Endothelial cell (in vitro differentiated cells): ENCODE data around the gene TTC34. TPM values are rescaled to one million over a fixed set of nuclear protein-coding genes. Genes with fewer than 3 reads are reported as not detected.

Experiments used
- DNase-seq: peaks from one replicate; pipeline ENCODE4 v3.0.0; 2021; ENCODE audit warnings: low spot score
- H3K27ac Mint-ChIP-seq: one replicate; pipeline ENCODE4 v1.8.0; 2021; ENCODE audit warnings: mixed read lengths, inconsistent platforms; ENCODE audit not compliant: unreplicated experiment
- H3K27me3 Mint-ChIP-seq: one replicate; pipeline ENCODE4 v1.8.0; 2021; ENCODE audit warnings: mild to moderate bottlenecking, moderate library complexity, mixed read lengths, inconsistent platforms; ENCODE audit not compliant: unreplicated experiment
- H3K36me3 Mint-ChIP-seq: one replicate; pipeline ENCODE4 v1.8.0; 2021; ENCODE audit warnings: mild to moderate bottlenecking, low read depth, mixed read lengths, inconsistent platforms; ENCODE audit not compliant: unreplicated experiment
- H3K4me1 Mint-ChIP-seq: one replicate; pipeline ENCODE4 v1.8.0; 2021; ENCODE audit warnings: mild to moderate bottlenecking, mixed read lengths, inconsistent platforms; ENCODE audit not compliant: unreplicated experiment
- H3K4me3 Mint-ChIP-seq: one replicate; pipeline ENCODE4 v1.8.0; 2021; ENCODE audit warnings: mild to moderate bottlenecking, mixed read lengths, inconsistent platforms; ENCODE audit not compliant: unreplicated experiment
- H3K9me3 Mint-ChIP-seq: one replicate; pipeline ENCODE4 v1.8.0; 2021; ENCODE audit warnings: mixed read lengths, inconsistent platforms; ENCODE audit not compliant: unreplicated experiment
- total RNA-seq: library from RNA; stranded (reverse); fragmentation: NEBNext Ultra II Directional; extraction: Animal tissue kit (Norgen Biotek cat#: 25700); gene quantifications from one replicate; pipeline ENCODE4 v1.2.1, GENCODE V29; 2021; ENCODE audit not compliant: unreplicated experiment
- TF ChIP-seq, protein P1 (sequence below): fragments of 200-600 bp; sonication (generic); IDR thresholded peaks from one replicate; pipeline ENCODE4 v1.5.0; 2021; ENCODE audit warnings: antibody characterized with exemption; ENCODE audit not compliant: unreplicated experiment

The TTC34 gene
- total RNA-seq, 1 donor from 2014 or later, result 0.82 TPM

DNA sequence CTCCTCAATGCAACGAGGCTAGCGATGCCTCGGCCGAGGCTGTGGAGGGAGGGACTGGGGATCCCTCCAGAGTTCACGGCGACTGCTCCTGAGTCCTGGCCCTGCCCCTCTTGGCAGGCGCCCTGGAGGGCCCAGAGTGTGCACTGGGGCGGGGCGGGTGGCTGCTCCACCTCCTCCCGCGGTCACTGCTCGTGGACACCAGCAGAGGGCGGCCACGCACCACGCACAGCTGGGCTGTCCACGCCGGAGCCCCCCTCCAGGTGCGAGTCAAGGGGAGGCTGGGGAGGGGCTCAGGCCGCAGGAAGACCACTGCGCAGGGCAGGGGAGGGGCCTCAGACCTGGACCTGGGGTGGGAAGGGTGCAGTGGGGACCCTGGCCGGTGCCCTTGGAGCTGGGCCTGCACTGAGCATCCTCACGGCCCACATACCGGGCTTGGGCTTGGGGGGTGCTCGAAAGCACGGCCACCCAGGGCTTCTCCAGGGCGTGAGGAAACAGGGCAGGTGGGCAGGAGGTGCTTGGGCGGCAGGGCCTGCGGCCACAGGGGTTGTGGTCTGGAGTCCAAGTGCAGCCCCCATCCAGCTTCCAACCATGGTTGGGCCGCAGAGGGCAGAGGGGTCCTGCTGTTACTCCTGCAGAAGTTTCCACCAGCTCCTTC lies 20.6 kb upstream of the TTC34 start:
- DNase-seq, result peak; percentile 62
- Mint-ChIP-seq H3K36me3 (peaks cover 8% of the 10 kb centered on the region), H3K4me1 (no peaks in the 10 kb centered on the region), H3K9me3 (peaks cover 10% of the 10 kb centered on the region), H3K27ac (no peak overlapping the region), H3K27me3 (peaks cover 13% of the 10 kb centered on the region), H3K4me3 (no peak overlapping the region)
- TF ChIP-seq, protein P1, sequence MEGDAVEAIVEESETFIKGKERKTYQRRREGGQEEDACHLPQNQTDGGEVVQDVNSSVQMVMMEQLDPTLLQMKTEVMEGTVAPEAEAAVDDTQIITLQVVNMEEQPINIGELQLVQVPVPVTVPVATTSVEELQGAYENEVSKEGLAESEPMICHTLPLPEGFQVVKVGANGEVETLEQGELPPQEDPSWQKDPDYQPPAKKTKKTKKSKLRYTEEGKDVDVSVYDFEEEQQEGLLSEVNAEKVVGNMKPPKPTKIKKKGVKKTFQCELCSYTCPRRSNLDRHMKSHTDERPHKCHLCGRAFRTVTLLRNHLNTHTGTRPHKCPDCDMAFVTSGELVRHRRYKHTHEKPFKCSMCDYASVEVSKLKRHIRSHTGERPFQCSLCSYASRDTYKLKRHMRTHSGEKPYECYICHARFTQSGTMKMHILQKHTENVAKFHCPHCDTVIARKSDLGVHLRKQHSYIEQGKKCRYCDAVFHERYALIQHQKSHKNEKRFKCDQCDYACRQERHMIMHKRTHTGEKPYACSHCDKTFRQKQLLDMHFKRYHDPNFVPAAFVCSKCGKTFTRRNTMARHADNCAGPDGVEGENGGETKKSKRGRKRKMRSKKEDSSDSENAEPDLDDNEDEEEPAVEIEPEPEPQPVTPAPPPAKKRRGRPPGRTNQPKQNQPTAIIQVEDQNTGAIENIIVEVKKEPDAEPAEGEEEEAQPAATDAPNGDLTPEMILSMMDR, result peak; percentile 58

DNA sequence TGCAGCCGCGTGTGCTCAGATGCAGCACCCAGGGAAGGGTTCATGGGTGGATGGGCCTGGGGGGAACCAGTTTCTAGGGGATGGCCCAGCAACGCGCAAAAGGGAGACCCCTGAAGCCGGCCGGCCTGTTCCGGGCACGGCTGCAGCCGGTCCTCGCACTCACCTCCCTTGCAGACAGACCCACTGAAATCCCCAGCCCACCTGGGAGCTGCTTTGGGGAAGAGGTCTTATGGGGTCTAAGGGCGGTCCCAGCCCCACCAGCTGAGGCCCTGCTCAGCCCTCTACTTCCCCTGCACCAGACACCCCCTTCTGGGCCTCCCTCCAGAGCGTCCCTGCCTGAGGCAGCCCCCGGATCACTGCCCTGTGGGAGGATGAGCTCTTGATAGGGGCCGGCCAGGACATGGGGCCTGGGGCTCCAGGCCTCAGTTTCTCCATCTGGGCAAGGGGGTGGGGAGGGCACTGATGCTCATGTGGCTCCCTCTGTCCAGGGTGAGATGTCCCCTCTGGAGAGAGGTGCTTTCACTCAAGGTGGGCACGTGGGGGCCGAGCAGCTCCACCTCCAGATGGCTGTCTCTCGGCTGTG lies 20.0 kb upstream of the TTC34 start:
- H3K27ac Mint-ChIP-seq, result no peak overlapping the region
- peaks cover 10% of the 10 kb centered on the region for H3K9me3 Mint-ChIP-seq
- DNase-seq, result no peak
- H3K36me3 Mint-ChIP-seq, result peaks cover 8% of the 10 kb centered on the region
- H3K4me1 Mint-ChIP-seq, result no peaks in the 10 kb centered on the region
- peaks cover 13% of the 10 kb centered on the region for H3K27me3 Mint-ChIP-seq
- TF ChIP-seq, protein P1, result no peak
- H3K4me3 Mint-ChIP-seq, result no peak overlapping the region

DNA sequence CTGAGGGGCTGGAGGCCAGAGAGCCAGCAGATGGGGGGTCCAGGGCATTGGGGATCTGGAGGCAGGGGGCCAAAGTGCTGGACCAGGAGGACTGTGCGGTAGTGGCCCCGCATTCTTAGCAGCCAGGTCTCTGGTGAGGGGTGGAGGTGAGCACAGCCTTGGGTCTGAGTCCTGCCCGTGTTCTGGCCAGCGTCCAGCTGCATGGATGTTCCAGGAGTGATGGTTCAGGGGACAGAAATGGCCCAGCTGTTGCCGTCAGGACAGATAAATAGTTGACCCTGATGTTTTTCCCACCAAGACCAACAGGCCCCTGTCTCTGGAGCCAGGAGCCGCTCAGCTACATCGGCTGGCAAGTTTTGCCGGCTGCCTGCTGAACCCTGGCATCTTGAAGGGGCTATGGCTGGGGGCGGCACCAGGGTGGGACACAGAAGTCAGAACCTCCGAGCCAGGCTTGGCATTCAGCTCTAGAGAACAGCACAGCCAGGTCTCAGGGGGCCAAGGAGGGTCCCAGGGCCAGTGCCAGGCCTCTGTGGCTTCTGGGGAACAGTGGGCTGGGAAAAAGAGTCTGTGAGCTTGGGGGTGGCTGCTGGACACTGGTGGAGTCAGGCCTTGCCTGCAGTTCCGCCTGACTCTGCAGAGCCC lies 19.4 kb upstream of the TTC34 start:
- Mint-ChIP-seq H3K36me3 (peaks cover 8% of the 10 kb centered on the region), H3K9me3 (peaks cover 10% of the 10 kb centered on the region)

DNA sequence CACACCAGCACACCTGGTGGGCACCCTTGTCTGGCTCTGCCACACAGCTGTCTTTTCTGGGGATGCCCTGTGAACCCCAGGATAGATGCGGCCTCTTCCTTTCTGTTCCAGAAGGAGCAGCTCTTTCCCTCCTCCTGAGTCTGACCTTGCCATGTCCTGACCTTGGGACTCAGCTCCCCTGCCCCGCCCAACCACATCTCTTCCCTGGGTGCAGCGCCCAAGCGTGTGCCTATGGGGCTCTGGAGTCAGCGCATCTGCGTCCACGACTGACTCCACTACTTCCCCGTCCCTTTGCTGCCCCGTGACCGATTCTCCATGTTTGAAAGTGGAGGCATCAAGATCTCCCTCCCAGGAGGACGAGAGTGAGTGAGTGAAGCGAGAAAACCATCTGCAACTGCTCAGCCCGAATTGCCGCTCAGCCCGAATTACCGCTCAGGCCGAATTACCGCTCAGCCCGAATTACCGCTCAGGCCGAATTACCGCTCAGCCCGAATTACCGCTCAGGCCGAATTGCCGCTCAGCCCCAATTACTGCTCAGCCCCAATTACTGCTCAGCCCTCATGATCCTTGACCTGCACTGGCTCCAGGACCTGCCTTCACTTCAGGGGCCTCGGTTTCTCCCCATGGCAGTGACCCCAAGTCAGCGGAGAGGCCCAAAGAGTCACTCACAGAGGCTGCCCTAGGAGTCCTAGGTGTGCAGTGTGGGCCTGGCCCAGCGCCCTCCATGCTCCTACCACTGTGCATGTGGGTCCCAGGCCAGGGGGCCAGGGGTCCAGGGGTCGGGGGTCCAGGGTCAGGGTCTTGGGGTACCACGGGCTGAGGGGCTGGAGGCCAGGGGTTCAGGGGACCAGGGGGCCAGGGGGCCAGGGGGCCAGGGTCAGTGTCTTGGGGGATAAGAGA lies 18.6 kb upstream of the TTC34 start:
- no peak overlapping the region for H3K4me3 Mint-ChIP-seq
- H3K27ac Mint-ChIP-seq, result peak overlapping the region; percentile 11
- DNase-seq, result no peak
- H3K36me3 Mint-ChIP-seq, result peaks cover 8% of the 10 kb centered on the region
- TF ChIP-seq, protein P1, result no peak
- peaks cover 13% of the 10 kb centered on the region for H3K27me3 Mint-ChIP-seq
- H3K4me1 Mint-ChIP-seq, result no peaks in the 10 kb centered on the region
- peaks cover 10% of the 10 kb centered on the region for H3K9me3 Mint-ChIP-seq

More for the DNA sequence above, 19.4 kb upstream of the TTC34 start:
- TF ChIP-seq, protein P1, result no peak
- H3K4me3 Mint-ChIP-seq, result no peak overlapping the region
- DNase-seq, result no peak
- H3K27me3 Mint-ChIP-seq, result peaks cover 13% of the 10 kb centered on the region
- no peak overlapping the region for H3K27ac Mint-ChIP-seq
- no peaks in the 10 kb centered on the region for H3K4me1 Mint-ChIP-seq
